GM19099 (cell line): ENCODE results near the gene ADGRV1.
A peak's percentile ranks its signal among the peaks of the same experiment; 100 is the strongest.

ENCODE experiments used
- POLR2A ChIP-seq: IDR thresholded peaks from 3 replicates; pipeline ENCODE4 v1.6.1; 2011; ENCODE audit warnings: low read depth; ENCODE audit not compliant: insufficient read length; ENCODE audit errors: extremely low read depth

ADGRV1 gene

GRCh38 chr5:90939211-90939610 lies 380.6 kb downstream of the ADGRV1 start:
- TF ChIP-seq POLR2A, result no peak

- peak; percentile 10 for TF ChIP-seq POLR2A
These were observed 381.8 kb downstream of the ADGRV1 start for GRCh38 chr5:90940227-90940995.

DNA sequence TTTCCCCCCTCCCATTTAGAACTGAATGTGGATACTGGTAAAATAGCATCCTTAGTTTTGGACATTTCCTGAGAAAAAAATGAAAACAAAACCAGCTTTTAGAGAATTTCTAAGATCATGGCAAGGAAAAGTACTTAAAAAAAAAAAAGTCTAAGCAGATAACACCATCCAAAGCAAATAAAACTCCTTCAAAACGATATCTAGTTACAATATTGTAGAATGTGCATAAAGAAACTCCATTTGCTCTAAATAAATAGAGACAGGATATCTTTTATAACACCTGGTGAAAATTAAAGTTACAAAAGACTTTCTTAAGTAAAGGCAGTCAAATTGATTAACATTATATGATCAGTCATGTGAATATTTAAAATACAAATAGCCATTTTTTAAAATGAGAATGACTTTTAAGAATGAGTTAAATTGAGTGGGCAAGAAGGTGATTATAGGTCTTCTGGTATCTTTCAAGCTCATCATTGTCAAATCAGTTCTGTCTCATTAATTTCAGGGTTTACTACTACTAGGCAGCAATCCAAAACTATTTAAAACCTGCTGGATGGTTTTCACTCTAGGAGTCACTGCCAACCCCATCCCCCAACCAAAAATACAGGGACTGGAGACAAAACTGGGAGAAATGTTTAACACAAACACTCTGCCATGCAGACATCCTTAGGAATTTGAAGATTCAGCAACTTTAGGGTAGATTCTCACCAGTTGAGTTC lies 382.6 kb downstream of the ADGRV1 start:
- no peak for TF ChIP-seq POLR2A

DNA sequence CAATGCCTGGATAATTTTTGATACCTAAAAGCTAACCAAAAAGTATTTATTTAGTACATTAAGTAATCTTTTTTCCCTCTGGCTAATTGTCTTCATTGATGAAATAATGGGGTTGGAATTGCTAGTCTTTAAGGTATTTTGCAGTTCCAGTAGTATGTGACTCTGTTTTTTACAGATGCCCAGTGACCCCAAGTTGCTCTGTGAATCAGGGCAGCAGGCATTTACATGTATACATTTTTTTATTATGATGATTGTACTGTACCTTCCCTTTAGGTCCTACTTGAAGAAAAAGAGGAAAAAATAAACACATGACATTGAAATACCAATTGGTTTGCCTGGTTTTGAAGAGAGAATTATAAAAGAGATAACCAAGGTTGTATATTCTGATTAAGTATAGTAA lies 385.5 kb downstream of the ADGRV1 start:
- TF ChIP-seq POLR2A, result no peak

- TF ChIP-seq POLR2A, result no peak
These were observed 389.1 kb downstream of the ADGRV1 start for GRCh38 chr5:90947667-90948066.

DNA sequence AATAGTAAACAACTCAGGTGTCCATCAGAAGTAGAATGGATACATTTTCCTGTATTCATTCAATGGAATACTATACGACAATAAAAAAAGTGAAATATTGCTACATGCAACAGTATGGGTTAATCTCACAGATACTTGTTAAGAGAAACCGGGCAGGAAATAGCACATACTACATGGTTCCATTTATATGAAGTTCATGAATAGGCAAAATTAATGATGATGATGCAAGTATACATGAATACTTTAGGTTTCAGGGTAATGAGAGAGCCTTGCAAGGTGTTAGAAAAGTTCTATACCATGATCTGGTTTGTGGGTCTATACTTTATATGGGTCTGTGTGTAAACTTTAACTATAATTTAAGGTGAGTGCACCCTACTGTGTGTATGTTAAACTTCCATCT lies 390.4 kb downstream of the ADGRV1 start:
- no peak for TF ChIP-seq POLR2A

GRCh38 chr5:90949469-90950358 lies 391.1 kb downstream of the ADGRV1 start:
- no peak for TF ChIP-seq POLR2A

GRCh38 chr5:90955001-90955635 lies 396.5 kb downstream of the ADGRV1 start:
- no peak for TF ChIP-seq POLR2A

DNA sequence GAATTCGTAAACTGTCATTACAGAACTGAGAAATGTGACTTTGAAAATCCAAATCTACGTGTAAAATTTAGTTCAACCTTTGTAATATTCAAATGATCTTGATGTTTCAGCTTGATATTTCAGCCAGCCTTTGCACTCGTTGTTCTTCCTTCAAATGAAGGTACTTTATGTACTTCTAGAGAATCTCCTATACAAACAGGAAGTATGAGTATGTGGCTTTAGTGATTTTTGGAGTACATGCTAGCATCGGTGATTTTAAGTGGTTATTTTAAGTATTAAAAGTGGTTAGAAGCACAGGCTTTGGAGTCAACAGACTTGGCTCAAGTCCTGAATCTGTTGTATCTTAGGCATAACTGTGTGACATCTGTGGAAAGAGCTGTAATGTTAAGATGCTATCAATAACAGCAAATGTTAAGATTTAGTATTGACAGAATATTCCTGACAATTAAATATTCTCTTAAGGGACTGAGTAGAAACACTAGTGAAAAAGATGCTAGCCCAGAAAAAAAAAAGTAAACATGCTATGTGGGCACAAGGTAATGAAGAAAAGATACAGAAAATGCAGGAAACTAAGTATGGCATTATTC lies 398.0 kb downstream of the ADGRV1 start:
- TF ChIP-seq POLR2A, result no peak

DNA sequence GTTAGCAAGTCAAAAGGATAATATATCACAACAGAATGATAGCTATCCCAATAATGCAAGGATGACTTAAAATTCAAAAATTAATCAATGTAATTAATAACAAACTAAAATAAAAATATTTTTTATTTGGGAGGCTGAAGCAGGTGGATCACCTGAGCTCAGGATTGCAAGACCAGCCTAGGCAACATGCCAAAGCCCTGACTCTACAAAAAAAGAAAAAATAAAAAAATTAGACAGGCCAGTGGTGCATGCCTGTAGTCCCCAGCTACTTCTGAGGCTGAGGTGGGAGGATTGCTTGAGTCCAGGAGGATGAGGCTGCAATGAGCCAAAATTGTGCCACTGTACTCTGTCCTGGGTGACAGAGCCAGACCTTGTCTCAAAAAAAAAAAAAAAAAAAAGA lies 399.3 kb downstream of the ADGRV1 start:
- no peak for TF ChIP-seq POLR2A

GRCh38 chr5:90959262-90959661 lies 400.7 kb downstream of the ADGRV1 start:
- no peak for TF ChIP-seq POLR2A

GRCh38 chr5:90962481-90962880 lies 403.9 kb downstream of the ADGRV1 start:
- TF ChIP-seq POLR2A, result no peak

- no peak for TF ChIP-seq POLR2A
These were observed 406.6 kb downstream of the ADGRV1 start for GRCh38 chr5:90965110-90965685.

DNA sequence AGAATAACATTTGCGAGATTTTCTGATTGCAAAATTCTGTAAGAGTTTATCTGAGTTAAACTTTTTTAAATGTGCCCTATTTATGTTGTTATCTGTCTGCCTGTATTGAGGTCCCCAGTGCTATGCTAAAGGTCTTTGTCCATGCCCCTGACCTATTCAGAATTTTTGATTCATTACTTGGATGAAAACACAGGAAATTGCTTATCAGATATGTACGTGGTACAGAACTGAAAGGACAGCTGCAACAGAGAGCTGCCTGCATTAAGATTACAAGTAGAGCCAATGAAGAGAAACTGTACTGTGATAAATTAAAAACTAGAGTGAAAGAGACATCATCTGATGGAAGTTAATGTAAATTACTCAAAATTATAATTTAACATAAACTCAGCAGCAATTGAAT lies 408.8 kb downstream of the ADGRV1 start:
- TF ChIP-seq POLR2A, result no peak
